Hippocampal formation (tissue), 2 donors: ENCODE data around the gene GBP5.
"Not testable (repeated sequence)": the region's sequence is repeated elsewhere in the genome, so short reads cannot be mapped to it uniquely, and the experiment has no call there.

ENCODE experiments used
- DNase-seq, 2 donors: peaks; one replicate each; lab custom pipeline; 2025; lab: John Stamatoyannopoulos, UW

Gene GBP5, protein sequence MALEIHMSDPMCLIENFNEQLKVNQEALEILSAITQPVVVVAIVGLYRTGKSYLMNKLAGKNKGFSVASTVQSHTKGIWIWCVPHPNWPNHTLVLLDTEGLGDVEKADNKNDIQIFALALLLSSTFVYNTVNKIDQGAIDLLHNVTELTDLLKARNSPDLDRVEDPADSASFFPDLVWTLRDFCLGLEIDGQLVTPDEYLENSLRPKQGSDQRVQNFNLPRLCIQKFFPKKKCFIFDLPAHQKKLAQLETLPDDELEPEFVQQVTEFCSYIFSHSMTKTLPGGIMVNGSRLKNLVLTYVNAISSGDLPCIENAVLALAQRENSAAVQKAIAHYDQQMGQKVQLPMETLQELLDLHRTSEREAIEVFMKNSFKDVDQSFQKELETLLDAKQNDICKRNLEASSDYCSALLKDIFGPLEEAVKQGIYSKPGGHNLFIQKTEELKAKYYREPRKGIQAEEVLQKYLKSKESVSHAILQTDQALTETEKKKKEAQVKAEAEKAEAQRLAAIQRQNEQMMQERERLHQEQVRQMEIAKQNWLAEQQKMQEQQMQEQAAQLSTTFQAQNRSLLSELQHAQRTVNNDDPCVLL

DNA sequence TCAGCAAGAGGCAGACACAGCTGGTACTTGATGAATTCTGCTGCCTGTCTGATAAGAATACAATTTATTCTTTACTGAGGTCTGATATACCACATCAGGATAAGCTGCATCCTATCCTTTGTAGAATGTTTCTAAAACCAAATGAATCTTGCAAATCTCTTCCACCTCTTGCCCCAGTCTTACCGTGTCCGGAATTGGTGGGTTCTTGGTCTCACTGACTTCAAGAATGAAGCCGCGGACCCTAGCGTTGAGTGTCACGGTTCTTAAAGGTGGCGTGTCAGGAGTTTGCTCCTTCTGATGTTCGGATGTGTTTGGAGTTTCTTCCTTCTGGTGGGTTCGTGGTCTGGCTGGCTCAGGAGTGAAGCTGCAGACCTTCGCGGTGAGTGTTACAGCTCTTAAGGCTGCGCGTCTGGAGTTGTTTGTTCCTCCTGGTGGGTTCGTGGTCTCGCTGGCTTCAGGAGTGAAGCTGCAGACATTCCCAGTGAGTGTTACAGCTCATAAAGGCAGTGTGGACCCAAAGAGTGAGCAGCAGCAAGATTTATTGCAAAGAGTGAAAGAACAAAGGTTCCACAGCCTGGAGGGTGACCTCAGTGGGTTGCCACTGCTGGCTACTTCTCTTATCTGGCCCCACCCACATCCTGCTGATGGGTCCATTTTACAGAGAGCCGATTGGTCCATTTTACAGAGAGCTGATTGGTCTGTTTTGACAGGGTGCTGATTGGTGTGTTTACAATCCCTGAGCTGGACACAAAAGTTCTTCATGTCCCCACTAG lies at the start of gene GBP5:
Gene GBP5 (minus strand): TSS at position 592 of the 773 bp plus-strand sequence. CDS start 3,305 bp downstream, outside the sequence.
- not testable (repeated sequence) for DNase-seq

DNA sequence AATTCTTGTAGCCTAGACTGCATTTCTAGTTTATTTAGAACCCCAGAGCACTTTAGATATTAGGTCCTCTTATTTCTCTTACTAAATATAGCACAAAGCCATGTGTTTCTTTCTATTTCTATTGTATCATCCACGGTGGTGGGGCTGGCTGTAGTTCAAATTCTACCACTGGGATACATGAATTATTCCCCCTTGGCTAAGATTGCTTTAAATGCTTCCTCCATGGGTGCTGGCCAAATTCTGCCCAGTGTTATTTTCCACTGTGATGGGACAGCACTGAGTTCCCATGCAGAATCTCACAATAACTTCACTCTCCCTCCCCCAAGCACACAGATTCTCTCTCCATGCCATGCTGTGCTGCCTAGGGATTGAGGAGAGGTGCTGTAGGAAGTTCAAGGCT lies 49.7 kb upstream of the GBP5 start:
- DNase-seq: no peak

DNA sequence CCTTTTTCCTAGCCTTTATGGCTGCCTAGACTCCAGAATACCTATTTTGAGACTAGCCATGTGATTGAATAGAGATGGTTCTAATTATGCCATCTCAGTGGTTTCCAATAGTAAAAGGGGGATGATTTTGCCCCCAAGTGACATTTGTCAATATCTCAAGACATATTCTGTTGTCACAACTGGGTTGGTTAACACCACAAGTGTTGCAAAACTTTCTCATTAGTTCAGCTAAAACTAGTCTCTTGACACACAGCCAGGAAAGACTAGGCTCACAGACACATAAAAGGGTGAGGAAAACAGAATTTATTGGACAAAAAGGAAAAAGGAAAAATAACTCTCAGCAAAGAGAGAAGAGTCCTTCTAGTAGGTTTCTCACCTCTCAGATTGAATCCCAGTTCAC lies 39.9 kb upstream of the GBP5 start:
- DNase-seq: no peak

DNA sequence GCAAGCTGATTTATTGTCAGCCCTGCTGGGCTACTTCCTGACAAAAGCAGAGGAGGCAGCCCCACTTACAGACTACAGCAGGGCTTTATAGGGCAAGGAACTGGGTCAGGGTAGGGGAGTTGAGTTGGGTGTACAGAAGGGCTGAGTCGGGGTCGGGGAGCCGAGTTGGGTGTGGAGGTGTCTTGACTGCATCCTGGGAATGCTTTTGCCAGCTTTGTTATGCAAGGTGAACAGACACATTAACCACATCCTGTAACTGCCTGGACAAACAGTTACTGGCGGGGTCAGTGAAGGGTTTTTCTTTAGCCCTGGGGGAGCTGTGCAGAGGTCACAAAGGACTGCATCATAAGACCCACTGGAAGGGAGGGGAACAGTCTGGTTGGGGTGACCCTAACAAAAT lies 39.1 kb upstream of the GBP5 start:
- no peak for DNase-seq

DNA sequence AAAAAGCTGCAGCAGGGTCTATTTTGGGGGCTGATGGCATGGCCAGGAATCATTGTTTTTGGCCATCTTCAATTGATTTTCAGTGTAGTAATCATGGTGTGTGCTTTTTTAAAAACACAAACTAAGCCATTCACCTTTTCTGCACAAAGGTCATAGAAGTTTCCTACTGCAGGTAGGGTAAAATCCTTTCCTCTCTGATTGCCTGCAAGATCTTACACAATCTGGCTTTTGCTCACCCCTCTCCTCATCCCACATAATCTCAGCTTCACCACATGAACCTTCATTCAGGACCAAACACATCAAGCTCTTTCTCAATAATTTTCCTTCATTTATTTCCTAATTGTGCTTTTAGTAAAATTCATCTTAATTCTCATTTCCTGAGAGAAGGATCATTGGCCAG lies 38.3 kb upstream of the GBP5 start:
- no peak for DNase-seq

DNA sequence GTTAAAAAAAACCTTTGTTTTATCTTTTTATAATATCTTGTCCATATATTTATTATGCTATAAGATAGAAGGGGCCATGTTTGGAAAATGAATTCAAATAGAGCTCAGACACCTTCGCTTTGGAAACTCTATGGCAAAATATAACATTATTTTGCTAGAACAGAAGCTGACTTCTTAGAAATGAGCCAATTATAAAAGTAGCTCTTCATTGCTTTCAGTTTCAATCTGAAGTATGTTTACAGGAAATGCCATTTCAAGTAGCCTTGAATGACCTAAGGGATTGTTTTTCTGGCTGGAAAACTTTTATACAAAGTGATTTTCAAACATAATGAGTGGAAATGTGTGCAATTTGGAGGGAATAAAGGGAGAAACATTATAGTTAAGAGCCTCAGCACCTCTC lies 37.8 kb upstream of the GBP5 start:
- no peak for DNase-seq

DNA sequence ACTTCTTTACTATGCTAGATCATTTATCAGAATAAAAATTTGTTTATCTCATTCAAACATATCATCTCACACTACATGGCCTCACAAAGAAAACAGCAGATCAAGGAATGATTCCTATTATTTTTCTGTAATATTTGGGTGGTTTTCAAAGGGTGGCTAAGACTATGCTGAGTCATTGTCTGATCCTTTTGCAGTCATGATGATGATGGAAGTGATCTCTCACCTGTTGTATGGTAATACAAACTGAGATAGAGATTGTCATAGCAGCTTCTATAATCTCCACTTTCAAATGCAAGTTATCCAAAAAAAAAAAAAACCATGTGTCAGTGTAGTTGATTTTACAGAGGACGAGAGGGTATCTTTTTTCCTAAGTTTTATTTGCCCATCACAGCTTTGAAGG lies 37.2 kb upstream of the GBP5 start:
- no peak for DNase-seq

DNA sequence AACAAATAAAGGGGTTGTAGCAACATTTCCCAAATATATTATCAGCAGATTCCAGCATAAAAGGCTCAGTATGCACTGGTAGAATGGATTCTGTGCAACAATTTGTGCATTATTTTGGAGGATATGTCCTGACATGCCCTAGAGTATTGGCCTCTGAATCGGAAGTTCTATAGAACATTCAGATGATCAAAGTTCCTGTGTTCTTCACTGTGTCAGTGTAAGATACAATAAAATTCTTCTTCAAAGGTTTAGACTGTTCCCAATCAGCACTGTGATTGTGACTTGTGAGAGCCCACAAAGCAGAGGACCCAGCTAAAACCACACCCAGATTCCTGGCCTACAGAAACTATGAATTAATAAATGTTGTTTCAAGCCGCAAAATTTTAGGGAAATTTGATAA lies 33.6 kb upstream of the GBP5 start:
- DNase-seq: no peak

DNA sequence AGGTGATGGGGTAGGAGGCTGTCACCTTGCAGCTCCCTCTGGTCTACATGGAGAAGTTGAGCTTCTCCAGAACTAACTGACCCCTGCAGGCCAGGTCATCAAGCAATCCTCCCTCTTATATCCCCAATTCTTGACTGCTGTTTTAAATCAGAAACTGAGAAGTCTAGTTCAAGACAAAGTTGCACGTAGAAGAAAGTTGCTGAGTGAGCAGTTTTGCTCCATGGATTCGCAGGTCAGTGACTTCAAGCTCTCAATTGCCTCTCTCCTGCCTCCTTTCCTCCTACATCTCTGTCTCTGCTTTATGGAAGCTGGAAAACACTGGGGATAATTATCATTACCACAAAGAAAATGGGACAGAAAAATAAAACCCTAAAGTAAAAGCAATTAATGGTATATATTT lies 32.8 kb upstream of the GBP5 start:
- no peak for DNase-seq

DNA sequence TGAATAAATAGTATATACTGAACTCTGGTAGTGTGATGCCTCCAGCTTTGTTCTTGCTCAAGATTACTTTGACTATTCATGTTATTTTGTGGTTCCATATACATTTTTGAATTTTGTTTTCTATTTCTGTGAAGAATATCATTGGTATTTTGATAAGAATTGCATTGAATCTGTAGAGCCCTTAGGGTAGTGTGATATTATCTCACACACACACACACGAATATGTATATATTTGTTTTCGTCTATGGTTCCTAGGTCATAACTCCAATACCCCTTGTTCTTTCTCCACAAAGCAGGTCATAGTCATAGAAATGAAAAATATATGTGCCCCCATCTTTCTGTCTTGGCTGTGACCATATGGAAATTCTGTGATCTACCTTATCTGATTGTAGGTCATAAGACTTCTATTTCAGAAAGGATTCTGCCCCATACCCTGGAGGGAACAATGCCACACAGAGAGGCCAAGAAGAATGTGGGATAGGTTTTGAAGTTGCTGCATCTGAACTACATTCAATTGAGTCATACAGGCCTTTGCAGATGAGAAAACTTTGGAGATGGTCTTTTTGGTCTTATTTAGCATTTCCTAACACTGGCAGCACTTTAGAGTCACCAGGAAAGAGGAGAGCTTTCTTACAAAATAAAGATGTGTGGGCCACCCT lies 32.0 kb upstream of the GBP5 start:
- no peak for DNase-seq

DNA sequence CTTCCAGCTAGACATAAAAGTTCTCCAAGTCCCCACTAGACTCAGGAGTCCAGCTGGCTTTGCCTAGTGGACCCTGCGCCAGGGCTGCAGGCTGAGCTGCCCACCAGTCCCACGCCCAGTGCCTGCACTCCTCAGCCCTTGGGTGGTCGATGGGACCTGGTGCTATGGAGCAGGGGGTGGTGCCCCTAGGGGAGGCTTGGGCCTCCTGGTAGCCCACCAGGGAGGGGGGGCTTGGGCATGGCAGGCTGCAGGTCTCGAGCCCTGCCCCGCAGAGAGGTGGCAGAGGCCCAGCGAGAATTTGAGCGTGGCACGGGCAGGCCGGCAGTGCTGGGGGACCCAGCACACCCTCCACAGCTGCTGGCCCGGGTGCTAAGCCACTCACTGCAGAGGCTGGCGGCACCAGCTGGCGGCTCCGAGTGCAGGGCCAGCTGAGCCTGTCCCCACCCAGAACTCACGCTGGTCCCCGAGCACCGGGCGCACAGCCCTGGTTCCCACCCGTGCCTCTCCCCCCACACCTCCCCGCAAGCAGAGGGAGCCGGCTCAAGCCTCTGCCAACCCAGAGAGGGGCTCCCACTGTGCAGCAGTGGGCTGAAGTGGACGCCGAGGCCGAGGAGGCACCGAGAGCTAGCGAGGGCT lies 30.2 kb upstream of the GBP5 start:
- DNase-seq: no peak

DNA sequence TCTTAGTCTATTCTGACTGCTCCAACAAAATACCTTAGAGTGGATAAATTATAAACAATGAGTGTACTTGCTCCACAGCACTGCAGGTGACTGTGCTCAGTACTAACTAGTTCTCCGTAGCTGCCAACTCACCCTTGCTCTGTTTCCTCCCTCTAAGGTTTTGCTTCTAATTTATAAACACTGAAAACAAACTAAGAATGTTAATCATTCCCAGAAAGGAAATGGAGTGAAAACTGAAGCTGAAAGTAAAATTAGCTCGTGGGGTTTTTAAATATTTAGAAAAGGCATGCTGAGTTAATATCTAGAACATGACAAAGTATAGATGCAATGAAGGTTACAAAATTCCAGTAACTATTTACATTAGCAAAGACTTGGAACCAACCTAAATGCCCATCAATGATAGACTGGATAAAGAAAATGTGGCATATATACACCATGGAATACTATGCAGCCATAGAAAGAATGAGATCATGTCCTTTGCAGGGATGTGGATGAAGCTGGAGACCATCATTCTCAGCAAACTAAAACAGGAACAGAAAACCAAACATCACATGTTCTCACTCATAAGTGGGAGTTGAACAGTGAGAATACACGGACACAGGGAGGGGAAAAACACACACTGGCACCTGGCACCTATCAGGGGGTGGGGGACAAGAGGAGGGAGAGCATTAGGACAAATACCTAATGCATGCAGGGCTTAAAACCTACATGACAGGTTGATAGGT lies 27.2 kb upstream of the GBP5 start:
- DNase-seq: not testable (repeated sequence)

DNA sequence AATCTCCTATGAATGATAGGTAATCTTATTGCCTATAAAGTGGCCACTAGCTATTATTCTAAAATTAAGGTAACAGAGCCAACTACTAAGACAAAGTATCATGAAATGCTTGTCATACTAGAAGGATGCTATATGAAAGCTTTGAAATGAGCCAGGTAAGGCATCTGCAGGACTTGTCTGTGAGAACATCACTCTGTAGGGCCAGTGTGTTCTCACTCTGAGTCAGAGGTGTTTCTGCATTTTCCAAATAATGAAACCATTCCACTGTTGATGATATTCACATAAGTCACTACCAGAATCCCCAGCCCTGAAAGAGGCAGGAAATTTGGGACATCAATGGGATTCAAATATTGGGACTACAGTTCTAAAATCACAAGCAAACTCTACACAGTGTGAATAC lies 25.8 kb upstream of the GBP5 start:
- no peak for DNase-seq

DNA sequence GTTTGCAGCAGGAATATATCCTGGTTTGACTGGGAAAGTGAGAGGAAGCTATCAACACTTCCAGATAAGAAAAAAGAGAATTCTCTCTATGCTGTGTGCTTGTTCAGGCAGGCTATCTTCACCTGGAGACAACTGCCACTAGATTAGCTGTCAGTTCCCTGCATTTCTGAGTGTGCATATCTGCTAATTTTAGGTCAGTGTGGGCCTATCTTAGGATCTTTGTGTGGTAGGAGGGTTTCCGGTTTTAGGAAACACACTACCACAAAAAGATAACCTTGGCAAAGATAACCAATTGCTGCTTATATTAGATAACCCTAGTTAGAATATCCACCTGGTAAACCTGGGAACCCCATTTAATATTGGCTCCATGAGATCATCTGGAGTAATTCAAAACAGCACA lies 22.5 kb upstream of the GBP5 start:
- no peak for DNase-seq

DNA sequence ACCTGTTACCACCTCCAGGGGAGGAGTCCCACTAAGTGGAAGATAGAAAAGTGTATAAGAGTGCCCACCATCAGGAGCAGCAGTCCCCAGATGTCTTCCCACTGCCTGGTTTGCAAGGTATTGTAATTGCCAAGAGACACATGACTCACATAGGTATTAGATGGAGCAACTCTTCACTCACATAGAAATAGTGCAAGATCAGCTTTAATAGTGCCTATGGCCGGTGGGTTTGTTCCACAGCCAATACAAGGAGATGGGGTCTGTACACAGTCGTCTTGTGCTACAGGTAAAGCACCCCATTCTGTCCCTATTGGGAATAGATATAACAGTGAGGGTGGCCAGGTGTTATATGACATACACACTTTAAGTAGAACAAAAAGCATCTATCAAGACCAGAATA lies 18.6 kb upstream of the GBP5 start:
- DNase-seq: no peak

DNA sequence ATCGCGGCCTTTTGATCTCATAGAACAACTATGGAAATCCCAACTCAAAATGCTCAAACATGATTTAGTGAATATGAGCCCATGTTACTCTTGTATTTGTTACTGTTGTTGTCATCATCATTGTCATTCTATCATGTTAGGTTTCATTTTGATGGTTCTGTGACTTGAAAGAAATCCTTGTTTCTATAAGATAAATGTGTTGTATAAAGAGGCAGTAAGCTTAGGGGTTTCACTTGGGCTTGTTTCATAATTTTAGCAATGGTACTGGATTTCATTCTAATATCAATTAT lies 15.3 kb upstream of the GBP5 start:
- no peak for DNase-seq

DNA sequence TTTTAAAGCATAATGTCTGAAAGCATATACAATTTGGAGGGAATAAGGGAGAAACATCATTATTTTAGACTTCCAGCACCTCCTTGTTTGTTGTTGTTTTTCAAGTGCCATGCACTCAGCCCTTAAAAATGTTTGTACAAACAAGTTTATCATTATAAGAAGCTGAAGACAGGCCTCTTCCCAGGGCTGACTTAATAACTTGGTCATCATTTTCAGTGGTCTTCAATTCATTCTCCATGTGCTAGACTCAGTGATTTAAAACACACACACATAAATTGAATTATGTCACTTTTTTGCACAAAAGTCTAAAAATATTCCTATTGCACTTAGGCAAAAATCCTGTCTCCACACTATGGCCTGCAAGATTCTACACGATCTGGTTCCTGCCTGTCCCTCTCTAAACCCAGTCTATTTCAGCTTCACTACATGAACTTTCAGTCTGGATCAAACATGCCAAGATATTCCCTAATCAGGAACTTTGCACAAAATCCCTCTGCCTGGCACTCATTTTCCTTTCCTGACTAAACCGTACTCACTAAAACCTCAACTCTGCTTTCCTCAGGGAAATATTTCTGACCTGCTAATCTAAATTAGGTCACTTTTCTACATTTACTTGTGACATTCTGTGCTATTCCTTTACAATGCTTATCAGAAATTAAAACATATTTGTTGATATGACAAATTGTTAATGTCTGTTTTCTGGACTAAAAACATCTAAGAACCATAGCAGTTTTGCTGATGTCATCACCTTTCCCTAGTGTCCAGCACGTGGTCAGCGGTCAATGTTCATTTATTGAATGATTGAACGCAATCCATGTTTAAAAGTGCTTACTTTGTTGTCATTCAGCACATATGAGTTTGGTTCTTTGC lies 14.8 kb upstream of the GBP5 start:
- DNase-seq: no peak

DNA sequence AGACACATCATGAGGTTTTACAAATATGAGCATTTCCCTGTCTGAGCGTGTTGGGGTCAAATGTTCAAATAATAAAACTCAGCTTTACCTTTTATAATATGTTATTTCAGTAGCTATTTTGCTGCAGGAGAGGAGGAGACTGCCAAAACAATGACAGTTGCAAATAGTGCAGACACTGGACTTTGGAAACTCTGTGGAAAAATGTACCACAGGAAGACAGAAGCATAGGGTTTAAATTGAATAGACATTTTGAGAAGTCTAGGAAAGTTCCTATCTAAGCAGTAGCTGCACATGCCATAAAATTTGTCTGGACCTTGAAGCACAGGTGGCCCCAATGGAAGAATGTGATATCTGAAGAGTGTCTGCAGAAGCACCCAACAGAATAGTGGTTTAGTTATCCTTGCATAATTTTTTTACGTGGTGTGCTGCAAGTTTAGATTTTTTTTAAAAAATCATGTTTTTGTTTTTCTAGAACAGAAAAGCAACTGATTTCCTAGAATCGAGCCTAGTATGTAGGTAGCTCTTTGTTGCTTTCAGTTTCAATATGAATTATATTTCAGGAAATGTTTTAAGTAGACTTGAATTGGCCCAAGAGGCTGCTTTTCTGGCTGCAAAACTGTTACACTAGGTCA lies 14.0 kb upstream of the GBP5 start:
- no peak for DNase-seq

DNA sequence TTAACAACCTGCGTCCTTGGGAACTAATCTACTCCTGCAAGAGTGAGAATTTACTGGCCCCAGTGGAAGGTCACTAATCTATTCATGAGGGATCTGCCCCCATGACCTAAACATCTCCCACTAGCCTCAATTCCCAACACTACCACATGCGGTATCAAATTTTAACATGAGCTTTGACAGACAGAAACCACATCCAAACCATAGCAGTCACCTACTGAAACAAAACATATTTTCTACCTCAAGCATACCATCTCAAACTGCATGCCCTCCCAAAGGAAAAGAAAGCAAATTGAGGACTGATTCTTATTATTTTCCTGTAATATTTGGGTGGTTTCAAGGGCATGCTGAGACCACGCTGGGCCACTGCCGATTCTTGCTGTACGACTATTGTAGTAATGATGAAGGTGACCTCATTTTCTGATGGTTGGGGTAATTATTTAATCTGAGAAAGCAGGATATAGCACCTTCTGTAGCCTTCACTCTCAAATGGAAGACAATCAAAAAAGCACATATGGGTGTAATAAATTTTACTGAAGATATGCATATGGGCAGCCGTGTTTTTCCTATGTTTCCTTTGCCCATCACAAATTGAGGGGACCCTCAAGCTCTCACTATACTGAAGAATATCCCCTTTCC lies 13.2 kb upstream of the GBP5 start:
- DNase-seq: no peak
